Upper lobe of right lung (tissue), 1 donor: ENCODE results near the gene C16orf96. TPM values are rescaled to one million over a fixed set of nuclear protein-coding genes. Genes with fewer than 3 reads are reported as not detected.
"Not testable (repeated sequence)": the region's sequence is repeated elsewhere in the genome, so short reads cannot be mapped to it uniquely, and the experiment has no call there.

Source experiments
- ATAC-seq: fragments of 200-7000 bp; cut with Tn5 transposase; one replicate; pipeline ENCODE4 v1.9.1; 2020; ENCODE audit warnings: mild to moderate bottlenecking, moderate library complexity
- DNase-seq: peaks from one replicate; pipeline ENCODE4 v3.0.0-alpha.2; 2020
- H3K27ac ChIP-seq: fragments of 200-600 bp; one replicate; pipeline ENCODE4 v1.8.0; 2022
- H3K27me3 ChIP-seq: fragments of 200-600 bp; one replicate; pipeline ENCODE4 v1.8.0; 2022; ENCODE audit warnings: mild to moderate bottlenecking
- H3K36me3 ChIP-seq: fragments of 200-600 bp; one replicate; pipeline ENCODE4 v1.8.0; 2022
- H3K4me1 ChIP-seq: fragments of 200-600 bp; one replicate; pipeline ENCODE4 v1.8.0; 2022
- H3K4me3 ChIP-seq: fragments of 200-600 bp; one replicate; pipeline ENCODE4 v1.8.0; 2022; ENCODE audit warnings: mild to moderate bottlenecking
- H3K9me3 ChIP-seq: fragments of 200-600 bp; one replicate; pipeline ENCODE4 v1.8.0; 2022
- CTCF ChIP-seq: fragments of 200-600 bp; IDR thresholded peaks from one replicate; pipeline ENCODE4 v1.8.0; 2022; ENCODE audit warnings: antibody characterized with exemption
- intact Hi-C: fragments of 100-400 bp; cut with DNase I; formaldehyde crosslinking; loops from one replicate; pipeline ENCODE4 v1.11.0; 2022
- total RNA-seq: library from RNA; stranded (reverse); fragmentation: NEBNext Ultra II Directional; extraction: Animal tissue kit (Norgen Biotek cat#: 25700); gene quantifications from one replicate; pipeline ENCODE4 v1.2.1, GENCODE V29; 2021
- donor health status: DM: no; HTN: yes; CAD: no; lungs with severe emphysema.

C16orf96 gene
- total RNA-seq, 1 donor from 2014 or later = 0.32 TPM

- Histone ChIP-seq H3K9me3 (no peaks in the 10 kb centered on the region), H3K4me3 (no peak overlapping the region), H3K27me3 (no peaks in the 10 kb centered on the region), H3K36me3 (no peaks in the 10 kb centered on the region), H3K27ac (no peak overlapping the region), H3K4me1 (no peaks in the 10 kb centered on the region)
- ATAC-seq (no peak), DNase-seq (no peak)
- no peak for TF ChIP-seq CTCF
- intact Hi-C loops = loop anchor here (10.0 kb wide), 1 partner anchor 46 kb away; no protein-coding TSS in a partner anchor
Observed at GRCh38 chr16:4570688-4571321, 14.7 kb downstream of the C16orf96 start.

GRCh38 chr16:4572715-4573114 is 16.6 kb downstream of the C16orf96 start:
- H3K9me3 ChIP-seq = no peaks in the 10 kb centered on the region
- no peak overlapping the region for H3K4me3 ChIP-seq
- H3K36me3 ChIP-seq = no peaks in the 10 kb centered on the region
- DNase-seq = no peak
- no peaks in the 10 kb centered on the region for H3K4me1 ChIP-seq
- no peak for TF ChIP-seq CTCF
- no peak overlapping the region for H3K27ac ChIP-seq
- peak; percentile 64 for ATAC-seq
- H3K27me3 ChIP-seq = no peaks in the 10 kb centered on the region
- intact Hi-C loops = loop anchor here (10.0 kb wide), 1 partner anchor 48 kb away; no protein-coding TSS in a partner anchor

GRCh38 chr16:4573926-4574325 is 17.8 kb downstream of the C16orf96 start:
- H3K9me3 ChIP-seq, DNase-seq, H3K4me1 ChIP-seq, H3K4me3 ChIP-seq, ATAC-seq, H3K36me3 ChIP-seq, H3K27ac ChIP-seq, H3K27me3 ChIP-seq: not testable (repeated sequence)
- intact Hi-C loops = loop anchor here (10.0 kb wide), 1 partner anchor 49 kb away; no protein-coding TSS in a partner anchor

GRCh38 chr16:4574919-4575705 is 19.0 kb downstream of the C16orf96 start:
- TF ChIP-seq CTCF = no peak
- no peaks in the 10 kb centered on the region for H3K36me3 ChIP-seq
- no peak overlapping the region for H3K4me3 ChIP-seq
- H3K27ac ChIP-seq = no peak overlapping the region
- DNase-seq = no peak
- peak; percentile 10 for ATAC-seq
- H3K27me3 ChIP-seq = no peaks in the 10 kb centered on the region
- intact Hi-C loops = loop anchor here (10.0 kb wide), 1 partner anchor 50 kb away; no protein-coding TSS in a partner anchor
- H3K9me3 ChIP-seq = no peaks in the 10 kb centered on the region
- H3K4me1 ChIP-seq = no peaks in the 10 kb centered on the region

- Histone ChIP-seq H3K4me3 (no peak overlapping the region), H3K27ac (no peak overlapping the region), H3K36me3 (no peaks in the 10 kb centered on the region), H3K9me3 (no peaks in the 10 kb centered on the region), H3K4me1 (no peaks in the 10 kb centered on the region), H3K27me3 (no peaks in the 10 kb centered on the region)
- no peak for TF ChIP-seq CTCF
- no peak for DNase-seq
- no peak for ATAC-seq
- intact Hi-C loops = loop anchor here (10.0 kb wide), 1 partner anchor 51 kb away; no protein-coding TSS in a partner anchor
Observed at GRCh38 chr16:4576008-4576407, 19.9 kb downstream of the C16orf96 start.

GRCh38 chr16:4578961-4579530 is 22.9 kb downstream of the C16orf96 start:
- Histone ChIP-seq H3K27ac (no peak overlapping the region), H3K9me3 (no peaks in the 10 kb centered on the region), H3K27me3 (no peaks in the 10 kb centered on the region), H3K36me3 (no peaks in the 10 kb centered on the region), H3K4me3 (no peak overlapping the region), H3K4me1 (no peaks in the 10 kb centered on the region)
- no peak for ATAC-seq
- DNase-seq = no peak
- no peak for TF ChIP-seq CTCF
- intact Hi-C loops = loop anchor here (10.0 kb wide), 1 partner anchor 54 kb away; no protein-coding TSS in a partner anchor
